AG04450 (cell line): ENCODE results near the gene TTR. TPM values are rescaled to one million over a fixed set of nuclear protein-coding genes. Genes with fewer than 3 reads are reported as not detected.

Source experiments
- CTCF ChIA-PET: fragments of 300-600, 350-600 bp; formaldehyde crosslinking; extraction: SDS; loops from one replicate; lab custom pipeline; 2022; ENCODE audit warnings: antibody characterized with exemption, inconsistent platforms; lab: Charles Lee
- POLR2A ChIA-PET: fragments of 350-600 bp; formaldehyde crosslinking; extraction: SDS; loops from one replicate; lab custom pipeline; 2021; ENCODE audit warnings: antibody characterized with exemption, inconsistent platforms; lab: Yijun Ruan, JAX
- DNase-seq: peaks from one replicate; pipeline ENCODE4 v3.0.0-alpha.2; 2011; ENCODE audit warnings: low read depth, low spot score
- H3K27ac ChIP-seq: one replicate; pipeline ENCODE4 v1.5.1; 2012; ENCODE audit warnings: low read depth, low read length, control low read depth
- H3K27me3 ChIP-seq: one replicate; pipeline ENCODE4 v1.6.0; 2012; ENCODE audit warnings: low read length; ENCODE audit not compliant: control insufficient read depth, insufficient read depth
- H3K4me3 ChIP-seq: 2 replicates; pipeline ENCODE4 v1.5.1; 2011; ENCODE audit warnings: mild to moderate bottlenecking, low read depth, low read length, control low read depth
- H3K9me3 ChIP-seq: 2 replicates; pipeline ENCODE4 v1.5.1; 2012; ENCODE audit warnings: low read length; ENCODE audit not compliant: control insufficient read depth, insufficient read depth
- CTCF ChIP-seq: IDR thresholded peaks from 2 replicates; pipeline ENCODE4 v1.5.1; 2011; ENCODE audit warnings: low read depth, low read length, control low read depth, inconsistent platforms
- polyA plus RNA-seq: library from polyadenylated mRNA; depleted of rRNA; stranded (reverse); fragments of >200 nt; gene quantifications from 2 replicates; pipeline ENCODE4 v1.2.3, GENCODE V29; 2011

Gene TTR
- polyA plus RNA-seq, 1 experiment = not detected

DNA sequence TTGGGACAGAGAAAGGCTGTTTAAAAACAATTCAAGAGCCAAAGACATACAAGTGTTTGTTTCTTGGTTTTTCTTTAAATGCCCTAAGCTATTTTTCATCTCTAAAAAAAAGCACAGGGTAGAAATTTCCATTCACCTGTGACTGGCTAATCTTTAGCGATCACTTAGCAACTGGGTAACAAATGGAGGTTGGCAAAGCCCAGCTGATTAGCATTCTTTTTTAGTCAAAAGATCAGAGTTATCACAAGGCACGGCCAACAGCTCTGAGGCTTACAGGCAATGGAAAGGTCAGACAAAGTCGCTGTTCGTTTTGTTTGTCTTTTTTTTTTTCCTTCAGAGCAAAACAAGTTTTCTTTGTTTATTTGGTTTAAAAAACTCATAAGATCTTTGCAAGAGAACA, 29.0 kb upstream of the TTR start:
- no peak for TF ChIP-seq CTCF
- ChIA-PET CTCF (interaction anchor here (0.8 to 1.1 kb wide), 2 partner anchors 10 to 160 kb away, joined by 3 to 5 read pairs; no protein-coding TSS in a partner anchor), POLR2A (no interaction called here)
- Histone ChIP-seq H3K4me3 (no peak overlapping the region), H3K27me3 (no peaks in the 10 kb centered on the region), H3K9me3 (no peaks in the 10 kb centered on the region), H3K27ac (no peak overlapping the region)
- DNase-seq = no peak

DNA sequence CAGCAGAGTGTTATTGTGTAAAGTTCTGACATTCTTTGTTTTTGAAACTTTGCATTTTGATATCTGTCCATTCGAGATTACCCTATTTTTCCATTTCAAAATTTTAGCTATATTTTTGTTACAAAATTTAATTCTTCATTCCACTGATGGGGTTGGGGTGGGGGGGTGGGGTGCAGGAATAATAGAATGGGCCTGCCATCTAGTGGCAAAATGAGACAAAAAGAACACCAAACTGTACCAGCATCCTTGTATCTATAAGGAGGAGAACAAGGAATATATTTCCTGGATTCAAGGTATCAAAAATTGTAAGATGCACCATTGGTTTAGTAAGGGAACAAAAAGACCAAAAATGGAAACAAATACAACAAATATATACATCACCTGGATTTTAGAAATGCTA, 27.9 kb upstream of the TTR start:
- CTCF ChIA-PET = interaction anchor here (0.8 to 1.6 kb wide), 2 partner anchors 9 to 159 kb away, joined by 5 to 6 read pairs; no protein-coding TSS in a partner anchor

GRCh38 chr18:31565345-31565744, 26.3 kb upstream of the TTR start:
- DNase-seq = no peak
- H3K27me3 ChIP-seq = no peaks in the 10 kb centered on the region
- no peaks in the 10 kb centered on the region for H3K9me3 ChIP-seq
- no peak overlapping the region for H3K4me3 ChIP-seq
- ChIA-PET POLR2A (no interaction called here), CTCF (no interaction called here)
- H3K27ac ChIP-seq = no peak overlapping the region
- no peak for TF ChIP-seq CTCF

More for the DNA sequence above, 27.9 kb upstream of the TTR start:
- no peak overlapping the region for H3K27ac ChIP-seq
- no peaks in the 10 kb centered on the region for H3K9me3 ChIP-seq
- no peak for DNase-seq
- no peak for TF ChIP-seq CTCF
- POLR2A ChIA-PET = no interaction called here
- no peaks in the 10 kb centered on the region for H3K27me3 ChIP-seq
- H3K4me3 ChIP-seq = no peak overlapping the region

GRCh38 chr18:31565782-31566512, 25.7 kb upstream of the TTR start:
- Histone ChIP-seq H3K9me3 (no peaks in the 10 kb centered on the region), H3K4me3 (no peak overlapping the region), H3K27me3 (no peaks in the 10 kb centered on the region), H3K27ac (no peak overlapping the region)
- ChIA-PET CTCF (interaction anchor here (0.7 kb wide), 1 partner anchor 10 kb away, joined by 4 read pairs; no protein-coding TSS in a partner anchor), POLR2A (no interaction called here)
- no peak for DNase-seq
- no peak for TF ChIP-seq CTCF

DNA sequence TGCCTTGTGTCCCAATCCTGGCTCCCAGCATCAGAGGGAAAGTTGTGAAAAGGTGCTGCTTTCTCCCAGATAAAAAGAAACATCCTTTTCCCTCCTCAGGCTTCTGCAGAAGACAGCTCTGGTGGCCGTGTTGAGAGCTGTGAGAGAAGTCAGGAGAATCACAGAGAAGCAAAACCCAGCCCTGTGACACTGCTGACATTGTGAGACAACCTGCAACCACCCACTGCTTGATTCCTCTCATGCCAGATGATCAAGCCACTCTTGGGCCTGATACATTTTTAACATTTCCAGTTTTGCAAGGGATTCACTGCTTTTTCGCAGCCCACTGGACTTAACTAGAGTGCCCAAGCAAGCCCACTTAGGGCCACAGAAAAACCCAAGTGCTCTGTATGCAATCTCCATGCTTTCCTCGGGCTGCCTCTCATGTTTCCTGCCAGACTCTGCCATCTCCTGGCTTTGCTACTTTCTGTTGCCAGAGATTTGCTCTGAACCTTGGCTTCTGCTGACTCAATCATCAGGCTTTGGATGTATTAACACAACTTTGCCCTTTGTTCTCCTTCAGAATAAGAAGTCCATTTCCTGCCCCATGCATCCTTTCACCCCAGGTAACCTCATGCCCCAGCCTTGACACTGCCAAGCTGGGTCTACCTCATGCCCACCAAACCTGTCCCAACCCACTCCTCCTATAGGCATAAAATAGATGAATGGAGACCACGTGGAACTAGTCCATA, 24.9 kb upstream of the TTR start:
- DNase-seq = no peak
- Histone ChIP-seq H3K27ac (no peak overlapping the region), H3K4me3 (no peak overlapping the region), H3K27me3 (no peaks in the 10 kb centered on the region), H3K9me3 (no peaks in the 10 kb centered on the region)
- ChIA-PET CTCF (no interaction called here), POLR2A (no interaction called here)
- no peak for TF ChIP-seq CTCF
